B cell (primary cell): ENCODE results near the gene TBATA. TPM values are rescaled to one million over a fixed set of nuclear protein-coding genes. Genes with fewer than 3 reads are reported as not detected.

Source experiments
- ATAC-seq: fragments of 200-7000 bp; cut with Tn5 transposase; one replicate; pipeline ENCODE4 v1.10.0; 2021; ENCODE audit warnings: low read depth, mild to moderate bottlenecking, moderate number of reproducible peaks, moderate library complexity
- CTCF ChIA-PET: fragments of 350-600 bp; sonication (Branson Sonifier 250); formaldehyde crosslinking; loops from one replicate; lab custom pipeline; 2021; ENCODE audit warnings: antibody characterized with exemption, inconsistent platforms; lab: Charles Lee
- POLR2A ChIA-PET: fragments of 350-600 bp; sonication (Branson Sonifier 250); formaldehyde crosslinking; loops from one replicate; lab custom pipeline; 2021; ENCODE audit warnings: antibody characterized with exemption; lab: Charles Lee
- DNase-seq: peaks from one replicate; pipeline ENCODE4 v3.0.0; 2013
- H2AFZ ChIP-seq: 2 replicates; pipeline ENCODE4 v1.6.1; 2012; ENCODE audit warnings: mild to moderate bottlenecking, low read depth, low read length; ENCODE audit not compliant: insufficient read depth, poor library complexity, severe bottlenecking
- H3K27ac ChIP-seq, 2 donors: 1 replicate in 1 of 2; 2 replicates in 1 of 2; pipeline ENCODE4 v1.5.1; 2012 to 2013; ENCODE audit warnings: low read length in 2 of 2, mild to moderate bottlenecking in 2 of 2, moderate library complexity in 1 of 2
- H3K27me3 ChIP-seq, 4 experiments: fragments of 200-600 bp in 1 of 4; sonication (generic) in 1 of 4; replicated peaks in 1 of 4; 1 replicate in 2 of 4; 2 replicates in 2 of 4; pipeline versions ENCODE4 v1.6.1 to v1.7.0; 2013 to 2016; ENCODE audit warnings: low read length in 3 of 4, mild to moderate bottlenecking in 2 of 4, mixed read lengths in 1 of 4, moderate library complexity in 1 of 4; ENCODE audit not compliant: insufficient read depth in 4 of 4, control insufficient read depth in 3 of 4; ENCODE audit errors: control extremely low read depth in 1 of 4
- H3K36me3 ChIP-seq, 2 experiments: replicated peaks in 1 of 2; 1 replicate in 1 of 2; 2 replicates in 1 of 2; pipeline versions ENCODE4 v1.6.1 to v1.7.1; 2013; ENCODE audit warnings: low read length in 1 of 2; ENCODE audit not compliant: insufficient read depth in 2 of 2, control insufficient read depth in 1 of 2; ENCODE audit errors: control extremely low read depth in 1 of 2, extremely low read depth in 1 of 2
- H3K4me1 ChIP-seq, 2 donors: fragments of 200-600 bp in 1 of 2; sonication (generic) in 1 of 2; 1 replicate in 1 of 2; 2 replicates in 1 of 2; pipeline versions ENCODE4 v1.5.1 to v1.6.1; 2013 to 2017; ENCODE audit warnings: low read length in 2 of 2; ENCODE audit not compliant: control insufficient read depth in 2 of 2, insufficient read depth in 2 of 2
- H3K4me2 ChIP-seq: replicated peaks from 2 replicates; pipeline ENCODE3; 2012; ENCODE audit warnings: mild to moderate bottlenecking, low read depth, low read length; ENCODE audit not compliant: poor library complexity, severe bottlenecking
- H3K4me3 ChIP-seq, 5 experiments: fragments of 200-600 bp in 1 of 5; sonication (generic) in 1 of 5; 1 replicate in 3 of 5; 2 replicates in 2 of 5; pipeline versions ENCODE4 v1.5.1 to v1.7.0; 2011 to 2016; ENCODE audit warnings: low read length in 4 of 5, mild to moderate bottlenecking in 4 of 5, low read depth in 2 of 5, control low read depth in 1 of 5, moderate library complexity in 1 of 5; ENCODE audit not compliant: insufficient read depth in 1 of 5; ENCODE audit errors: control extremely low read depth in 1 of 5, extremely low read depth in 1 of 5
- H3K79me2 ChIP-seq: fragments of 200-600 bp; sonication (generic); one replicate; pipeline ENCODE4 v1.6.0; 2016; ENCODE audit warnings: low read length; ENCODE audit not compliant: control insufficient read depth, insufficient read depth
- H3K9ac ChIP-seq: fragments of 200-600 bp; sonication (generic); 2 replicates; pipeline ENCODE4 v1.6.1; 2017; ENCODE audit warnings: mild to moderate bottlenecking, low read length, moderate library complexity
- H3K9me3 ChIP-seq, 3 donors: one replicate each; pipeline versions ENCODE4 v1.6.1 to v1.7.1; 2013; ENCODE audit warnings: low read length in 2 of 3; ENCODE audit not compliant: control insufficient read depth in 2 of 3, insufficient read depth in 1 of 3; ENCODE audit errors: control extremely low read depth in 1 of 3
- H4K20me1 ChIP-seq: 2 replicates; pipeline ENCODE4 v1.6.0; 2012; ENCODE audit warnings: mild to moderate bottlenecking, low read length; ENCODE audit not compliant: insufficient read depth, control insufficient read depth, poor library complexity, severe bottlenecking
- H3K27ac Mint-ChIP-seq: one replicate; pipeline ENCODE4 v1.8.0; 2021; ENCODE audit warnings: mixed read lengths
- H3K27me3 Mint-ChIP-seq: one replicate; pipeline ENCODE4 v1.8.0; 2021; ENCODE audit warnings: mixed read lengths
- H3K4me1 Mint-ChIP-seq: one replicate; pipeline ENCODE4 v1.8.0; 2021; ENCODE audit warnings: mixed read lengths
- H3K4me3 Mint-ChIP-seq: one replicate; pipeline ENCODE4 v1.8.0; 2021; ENCODE audit warnings: mixed read lengths
- H3K9me3 Mint-ChIP-seq: one replicate; pipeline ENCODE4 v1.8.0; 2022; ENCODE audit warnings: mixed read lengths; ENCODE audit not compliant: insufficient read depth
- CTCF ChIP-seq: fragments of 200-600 bp; IDR thresholded peaks from one replicate; pipeline ENCODE4 v1.8.0; 2022; ENCODE audit warnings: antibody characterized with exemption, mild to moderate bottlenecking
- EZH2 ChIP-seq: IDR thresholded peaks from 2 replicates; pipeline ENCODE4 v1.6.1; 2012; ENCODE audit warnings: borderline replicate concordance, low read depth, mild to moderate bottlenecking, moderate library complexity, low read length; ENCODE audit not compliant: insufficient read depth, poor library complexity, severe bottlenecking
- WGBS: methylation state at CpG from one replicate; pipeline ENCODE4 v1.1.5; 2013; ENCODE audit warnings: missing lambda C conversion rate; ENCODE audit not compliant: insufficient coverage; 5-methylcytosine and 5-hydroxymethylcytosine counted together
- intact Hi-C: fragments of 100-400 bp; cut with micrococcal nuclease; formaldehyde crosslinking; loops from one replicate; pipeline ENCODE4 v1.10.0; 2022
- polyA plus RNA-seq: library from polyadenylated mRNA; depleted of rRNA; stranded (reverse); fragments of >200 nt; gene quantifications from 2 replicates; pipeline ENCODE4 v1.2.3, GENCODE V29; 2012
- total RNA-seq, 2 donors: library from RNA; stranded (reverse); fragments of 120-200 nt in 1 of 2; gene quantifications; 1 replicate in 1 of 2; 2 replicates in 1 of 2; pipeline versions ENCODE4 v1.2.3 to v1.2.4, GENCODE V29; 2013 to 2022

Gene TBATA
- total and polyA plus RNA-seq, 2 donors (not counting 1 experiment from before 2014, with no cell fraction given) = not detected

- no peaks in the 10 kb centered on the region for H3K9me3 ChIP-seq
- no peaks in the 10 kb centered on the region for H4K20me1 ChIP-seq
- H3K79me2 ChIP-seq = no peaks in the 10 kb centered on the region
- TF ChIP-seq EZH2 (no peak), CTCF (no peak)
- no peaks in the 10 kb centered on the region for H3K36me3 ChIP-seq
- H3K27ac Mint-ChIP-seq = no peak overlapping the region
- H3K4me3 ChIP-seq = no peak overlapping the region
- WGBS = 57% methylated on average over 1 of the region's 2 CpGs
- ChIA-PET CTCF (no interaction called here), POLR2A (no interaction called here)
- H3K27me3 ChIP-seq = peaks cover 0 to 4% (median 0%) of the 10 kb centered on the region in 4 experiments
- ATAC-seq (no peak), DNase-seq (no peak)
- intact Hi-C loops = no loop called here
- no peak overlapping the region for H3K27ac ChIP-seq
- H3K27me3 Mint-ChIP-seq = peaks cover 7% of the 10 kb centered on the region
- no peaks in the 10 kb centered on the region for H3K4me1 Mint-ChIP-seq
- H3K9ac ChIP-seq = no peak overlapping the region
- no peak overlapping the region for H2AFZ ChIP-seq
- no peak overlapping the region for H3K4me3 Mint-ChIP-seq
- H3K9me3 Mint-ChIP-seq = no peaks in the 10 kb centered on the region
- no peak overlapping the region for H3K4me2 ChIP-seq
- no peaks in the 10 kb centered on the region for H3K4me1 ChIP-seq
These were observed 706 bp downstream of the TBATA start for GRCh38 chr10:70784471-70784870.

GRCh38 chr10:70784016-70784415 lies 1.2 kb downstream of the TBATA start:
- H3K9me3 ChIP-seq = no peaks in the 10 kb centered on the region
- no peak overlapping the region for H2AFZ ChIP-seq
- H3K36me3 ChIP-seq = no peaks in the 10 kb centered on the region
- no CpG with 5 or more reads among the region's 5 CpGs for WGBS
- DNase-seq (no peak), ATAC-seq (no peak)
- CTCF ChIA-PET = no interaction called here
- H3K79me2 ChIP-seq = no peaks in the 10 kb centered on the region
- H4K20me1 ChIP-seq = no peaks in the 10 kb centered on the region
- H3K27me3 ChIP-seq = peaks cover 0 to 4% (median 0%) of the 10 kb centered on the region in 4 experiments
- no peak for TF ChIP-seq CTCF
- no peak for TF ChIP-seq EZH2
- no peak overlapping the region for H3K4me2 ChIP-seq
- no peak overlapping the region for H3K4me3 ChIP-seq
- H3K4me1 ChIP-seq = no peaks in the 10 kb centered on the region
- Mint-ChIP-seq H3K4me3 (no peak overlapping the region), H3K27ac (no peak overlapping the region), H3K9me3 (no peaks in the 10 kb centered on the region), H3K27me3 (peaks cover 3% of the 10 kb centered on the region), H3K4me1 (no peaks in the 10 kb centered on the region)
- no peak overlapping the region for H3K9ac ChIP-seq
- no peak overlapping the region for H3K27ac ChIP-seq
- intact Hi-C loops = no loop called here
- POLR2A ChIA-PET = no interaction called here
